Chondrocyte (in vitro differentiated cells): Measurements from ENCODE around the gene PLA2G4E. TPM values are rescaled to one million over a fixed set of nuclear protein-coding genes. Genes with fewer than 3 reads are reported as not detected.

ENCODE experiments used
- DNase-seq: peaks from one replicate; pipeline ENCODE4 v3.0.0; 2021; ENCODE audit warnings: mixed read lengths, low spot score
- H3K27ac Mint-ChIP-seq: one replicate; pipeline ENCODE4 v1.8.0; 2021; ENCODE audit warnings: mild to moderate bottlenecking, moderate library complexity, mixed read lengths; ENCODE audit not compliant: unreplicated experiment
- H3K27me3 Mint-ChIP-seq: 2 replicates; pipeline ENCODE4 v1.8.0; 2021; ENCODE audit warnings: low read depth, mixed read lengths
- H3K36me3 Mint-ChIP-seq: 2 replicates; pipeline ENCODE4 v1.8.0; 2021; ENCODE audit warnings: low read depth, mixed read lengths
- H3K4me1 Mint-ChIP-seq: 2 replicates; pipeline ENCODE4 v1.8.0; 2021; ENCODE audit warnings: low read depth, mild to moderate bottlenecking, mixed read lengths
- H3K4me3 Mint-ChIP-seq: one replicate; pipeline ENCODE4 v1.8.0; 2021; ENCODE audit warnings: mild to moderate bottlenecking, moderate library complexity, mixed read lengths; ENCODE audit not compliant: unreplicated experiment
- H3K9me3 Mint-ChIP-seq: 2 replicates; pipeline ENCODE4 v1.8.0; 2021; ENCODE audit warnings: low read depth, mixed read lengths
- total RNA-seq: library from RNA; stranded (reverse); gene quantifications from 3 replicates; pipeline ENCODE4 v1.2.1, GENCODE V29; 2021
- TF ChIP-seq, protein P1 (sequence below): fragments of 200-600 bp; sonication (generic); IDR thresholded peaks from 2 replicates; pipeline ENCODE4 v1.5.0; 2021; ENCODE audit warnings: antibody characterized with exemption, mild to moderate bottlenecking, moderate library complexity

PLA2G4E gene
- total RNA-seq, 1 donor from 2014 or later = not detected

DNA sequence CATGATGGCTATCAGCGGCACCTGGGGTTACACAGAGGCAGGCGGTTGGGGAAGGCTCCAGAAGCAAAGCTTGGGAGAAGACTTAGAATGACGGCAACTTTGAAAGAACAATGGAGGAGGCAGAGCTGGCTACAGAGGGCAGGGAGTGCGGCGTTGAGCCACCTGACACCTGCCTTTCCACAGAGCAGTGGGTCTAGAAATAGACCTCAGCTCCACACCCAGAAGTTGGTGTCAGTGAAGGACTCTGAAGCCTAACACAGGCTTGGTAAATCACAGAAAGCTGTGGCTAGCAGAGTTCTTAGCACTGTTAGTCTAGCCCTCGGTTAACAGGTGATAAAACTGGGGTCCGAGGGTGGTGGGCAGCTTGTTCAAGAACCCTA, 25.4 kb downstream of the PLA2G4E start:
- TF ChIP-seq, protein P1, sequence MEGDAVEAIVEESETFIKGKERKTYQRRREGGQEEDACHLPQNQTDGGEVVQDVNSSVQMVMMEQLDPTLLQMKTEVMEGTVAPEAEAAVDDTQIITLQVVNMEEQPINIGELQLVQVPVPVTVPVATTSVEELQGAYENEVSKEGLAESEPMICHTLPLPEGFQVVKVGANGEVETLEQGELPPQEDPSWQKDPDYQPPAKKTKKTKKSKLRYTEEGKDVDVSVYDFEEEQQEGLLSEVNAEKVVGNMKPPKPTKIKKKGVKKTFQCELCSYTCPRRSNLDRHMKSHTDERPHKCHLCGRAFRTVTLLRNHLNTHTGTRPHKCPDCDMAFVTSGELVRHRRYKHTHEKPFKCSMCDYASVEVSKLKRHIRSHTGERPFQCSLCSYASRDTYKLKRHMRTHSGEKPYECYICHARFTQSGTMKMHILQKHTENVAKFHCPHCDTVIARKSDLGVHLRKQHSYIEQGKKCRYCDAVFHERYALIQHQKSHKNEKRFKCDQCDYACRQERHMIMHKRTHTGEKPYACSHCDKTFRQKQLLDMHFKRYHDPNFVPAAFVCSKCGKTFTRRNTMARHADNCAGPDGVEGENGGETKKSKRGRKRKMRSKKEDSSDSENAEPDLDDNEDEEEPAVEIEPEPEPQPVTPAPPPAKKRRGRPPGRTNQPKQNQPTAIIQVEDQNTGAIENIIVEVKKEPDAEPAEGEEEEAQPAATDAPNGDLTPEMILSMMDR = no peak
- Mint-ChIP-seq H3K9me3 (no peaks in the 10 kb centered on the region), H3K36me3 (no peaks in the 10 kb centered on the region), H3K4me3 (no peak overlapping the region), H3K27ac (no peak overlapping the region), H3K4me1 (no peaks in the 10 kb centered on the region), H3K27me3 (peaks cover 10% of the 10 kb centered on the region)
- DNase-seq = peak; percentile 30

DNA sequence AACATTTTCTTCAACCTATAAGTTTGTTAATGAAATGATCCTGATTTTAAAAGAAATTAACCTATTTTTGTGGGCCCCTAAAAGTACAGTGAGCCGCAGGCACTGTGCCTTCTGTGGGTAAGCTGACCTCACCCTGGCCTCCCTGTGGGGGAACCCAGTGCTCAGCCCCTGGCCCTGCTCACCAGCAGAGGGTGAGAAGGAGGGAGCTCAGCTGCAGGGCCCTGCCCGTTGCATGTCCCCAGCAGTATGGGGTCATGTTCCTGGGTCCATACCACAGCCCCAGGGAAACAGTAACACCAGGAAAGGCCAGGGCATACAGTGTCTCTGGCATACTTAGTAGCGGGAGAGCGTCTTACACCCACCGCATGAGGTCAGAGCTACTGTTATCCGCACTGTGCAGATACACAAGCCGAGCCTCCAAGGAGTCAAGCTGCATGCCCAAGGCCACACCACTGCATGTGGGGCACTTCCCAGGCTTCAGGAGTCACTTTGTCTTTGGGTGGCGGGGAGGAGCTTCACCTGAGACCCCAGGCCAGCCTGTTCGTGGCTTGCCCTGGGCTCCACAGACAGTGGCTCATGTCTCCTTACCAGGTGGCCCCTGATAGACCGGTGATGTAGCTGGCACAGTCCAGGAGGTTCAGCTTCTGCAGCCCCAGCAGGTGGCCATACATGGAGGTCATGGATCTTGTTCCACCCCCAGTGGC, 25.9 kb downstream of the PLA2G4E start:
- H3K4me1 Mint-ChIP-seq = no peaks in the 10 kb centered on the region
- no peak overlapping the region for H3K27ac Mint-ChIP-seq
- H3K27me3 Mint-ChIP-seq = peaks cover 9% of the 10 kb centered on the region
- DNase-seq = peak; percentile 49
- TF ChIP-seq, protein P1 = no peak
- H3K9me3 Mint-ChIP-seq = no peaks in the 10 kb centered on the region
- H3K4me3 Mint-ChIP-seq = no peak overlapping the region
- H3K36me3 Mint-ChIP-seq = no peaks in the 10 kb centered on the region

DNA sequence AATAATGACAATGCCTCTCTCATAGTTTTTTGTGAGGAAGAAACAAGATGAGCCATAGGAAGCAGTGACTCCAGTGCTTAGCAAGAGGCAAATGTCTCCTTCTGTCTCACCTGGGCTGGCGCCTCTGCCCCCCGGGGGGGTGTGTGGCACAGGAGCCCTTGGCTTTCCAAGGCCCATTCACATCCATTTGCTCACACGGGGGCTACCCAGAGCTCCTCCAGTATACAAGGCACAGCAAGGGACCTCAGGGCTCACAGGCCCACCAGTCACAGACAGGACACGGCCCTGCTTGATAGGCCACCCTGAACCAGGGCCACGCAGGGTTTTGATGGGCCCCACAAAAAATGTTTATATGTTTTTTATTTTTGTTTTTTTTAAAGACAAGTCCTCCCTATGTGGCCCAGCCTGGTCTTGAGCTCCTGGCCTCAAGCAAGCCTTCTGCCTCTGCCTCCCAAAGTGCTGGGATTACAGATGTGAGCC, 26.6 kb downstream of the PLA2G4E start:
- H3K4me3 Mint-ChIP-seq = no peak overlapping the region
- TF ChIP-seq, protein P1 = no peak
- no peaks in the 10 kb centered on the region for H3K9me3 Mint-ChIP-seq
- no peaks in the 10 kb centered on the region for H3K36me3 Mint-ChIP-seq
- no peaks in the 10 kb centered on the region for H3K4me1 Mint-ChIP-seq
- DNase-seq = no peak
- peaks cover 4% of the 10 kb centered on the region for H3K27me3 Mint-ChIP-seq
- no peak overlapping the region for H3K27ac Mint-ChIP-seq

DNA sequence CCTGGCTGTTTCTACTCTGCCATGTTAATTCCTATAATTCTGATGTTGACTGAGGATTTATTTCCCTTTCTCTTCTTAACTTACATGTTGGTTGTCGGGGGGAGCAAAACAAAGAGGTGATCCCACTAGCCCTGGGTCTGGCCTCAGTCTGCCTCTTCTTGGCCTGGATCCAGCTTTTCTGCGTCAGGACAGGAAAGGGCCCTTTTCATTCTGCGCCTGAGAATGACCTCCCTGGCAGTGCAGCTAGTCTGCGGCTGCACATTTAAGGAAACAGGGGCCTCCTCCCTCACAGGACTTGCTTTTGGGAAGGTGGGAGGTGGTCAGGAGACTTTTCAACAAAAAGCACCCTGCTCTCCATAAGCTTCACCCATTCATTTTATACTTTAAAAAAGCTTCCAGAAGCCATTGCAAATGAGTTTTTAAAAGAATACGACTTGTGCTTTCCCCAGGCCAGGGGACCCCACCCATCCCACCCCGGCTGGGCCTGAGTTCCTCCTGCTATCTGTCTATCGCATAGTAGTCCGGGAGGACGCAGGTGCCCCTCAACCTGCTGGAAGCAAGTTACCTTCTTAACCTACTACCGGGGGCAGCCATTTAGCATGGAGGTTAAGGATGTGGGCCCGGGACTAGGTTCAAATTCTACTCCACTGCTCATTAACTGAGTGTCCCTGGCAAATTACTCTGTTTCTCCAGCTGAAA, 27.2 kb downstream of the PLA2G4E start:
- no peaks in the 10 kb centered on the region for H3K9me3 Mint-ChIP-seq
- H3K36me3 Mint-ChIP-seq = no peaks in the 10 kb centered on the region
- no peak overlapping the region for H3K4me3 Mint-ChIP-seq
- DNase-seq = no peak
- H3K4me1 Mint-ChIP-seq = no peaks in the 10 kb centered on the region
- H3K27me3 Mint-ChIP-seq = peaks cover 3% of the 10 kb centered on the region
- H3K27ac Mint-ChIP-seq = no peak overlapping the region
- TF ChIP-seq, protein P1 = no peak

DNA sequence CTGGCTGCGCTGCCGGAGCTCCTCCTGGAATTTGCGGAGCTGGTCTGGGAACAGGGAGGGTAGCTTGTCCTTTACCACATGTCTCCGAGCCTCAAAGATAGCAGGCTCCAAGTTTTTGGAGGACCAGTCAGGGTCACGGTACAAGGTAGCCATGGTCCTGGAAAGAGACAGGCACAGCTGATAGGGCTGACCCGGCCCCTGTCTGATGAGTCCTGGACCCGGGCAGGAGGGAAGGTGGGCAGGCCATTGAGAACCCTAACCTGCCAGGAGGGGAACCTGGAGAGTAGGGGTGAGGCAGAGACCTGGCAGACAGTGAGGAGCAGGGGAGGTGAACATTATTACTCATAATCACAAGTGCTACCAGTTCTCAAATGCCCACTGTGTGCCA, 28.0 kb downstream of the PLA2G4E start:
- Mint-ChIP-seq H3K36me3 (no peaks in the 10 kb centered on the region), H3K27ac (no peak overlapping the region), H3K4me3 (no peak overlapping the region), H3K4me1 (no peaks in the 10 kb centered on the region), H3K9me3 (no peaks in the 10 kb centered on the region), H3K27me3 (peaks cover 8% of the 10 kb centered on the region)
- TF ChIP-seq, protein P1 = no peak
- DNase-seq = no peak
